Measurements from ENCODE around the gene TNKS1BP1. TPM values are rescaled to one million over a fixed set of nuclear protein-coding genes. Genes with fewer than 3 reads are reported as not detected.

TNKS1BP1 gene
- total RNA-seq, 1 experiment from 2014 or later, result 94.6 TPM

DNA sequence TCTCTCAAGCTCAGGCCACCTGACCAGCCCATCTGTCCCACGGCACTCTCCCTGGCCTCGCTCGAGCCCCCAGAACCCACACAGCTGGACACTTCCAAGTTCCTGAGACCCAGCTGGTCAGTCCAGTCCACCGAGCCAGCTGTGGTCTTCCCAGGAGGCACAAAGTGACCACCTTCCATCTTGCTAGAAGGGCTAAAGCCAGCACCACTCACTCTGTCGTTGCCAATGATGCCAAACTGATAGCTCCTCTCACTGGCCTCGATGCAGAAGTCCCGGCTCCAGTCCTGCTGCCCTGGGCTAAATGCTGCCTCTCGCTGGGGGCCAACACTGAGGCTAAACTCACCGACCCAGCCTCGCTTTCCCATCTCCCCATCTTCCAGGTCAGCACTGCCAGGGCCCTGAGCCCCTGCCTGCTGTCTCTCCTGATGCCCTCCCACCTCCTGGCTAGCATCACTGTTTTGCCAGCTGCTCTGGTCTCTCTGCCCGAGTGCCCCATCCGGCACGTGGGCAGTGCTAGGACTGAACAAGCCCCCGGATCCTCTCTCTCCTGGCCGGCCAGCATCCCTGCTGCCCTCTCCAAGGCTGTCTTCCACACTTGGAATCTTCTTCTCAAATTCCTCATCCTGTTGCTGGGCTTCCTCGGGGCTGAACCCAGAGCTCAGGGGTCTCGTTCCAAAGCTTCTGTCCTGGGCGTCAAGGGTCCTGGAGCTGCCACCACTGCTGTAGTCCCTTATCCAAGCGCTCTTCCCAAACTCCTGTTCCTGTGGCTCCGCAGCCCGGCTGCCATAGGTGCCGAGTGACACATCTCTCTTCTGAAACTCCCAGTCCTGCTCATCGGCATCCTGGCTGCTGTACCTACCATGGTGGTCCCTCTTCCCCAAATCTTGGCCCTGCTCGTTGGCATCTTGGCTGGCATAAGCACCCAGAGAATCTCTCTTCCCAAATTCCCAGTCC is 15.4 kb downstream of the TNKS1BP1 start:
- TF ChIP-seq, protein P1, sequence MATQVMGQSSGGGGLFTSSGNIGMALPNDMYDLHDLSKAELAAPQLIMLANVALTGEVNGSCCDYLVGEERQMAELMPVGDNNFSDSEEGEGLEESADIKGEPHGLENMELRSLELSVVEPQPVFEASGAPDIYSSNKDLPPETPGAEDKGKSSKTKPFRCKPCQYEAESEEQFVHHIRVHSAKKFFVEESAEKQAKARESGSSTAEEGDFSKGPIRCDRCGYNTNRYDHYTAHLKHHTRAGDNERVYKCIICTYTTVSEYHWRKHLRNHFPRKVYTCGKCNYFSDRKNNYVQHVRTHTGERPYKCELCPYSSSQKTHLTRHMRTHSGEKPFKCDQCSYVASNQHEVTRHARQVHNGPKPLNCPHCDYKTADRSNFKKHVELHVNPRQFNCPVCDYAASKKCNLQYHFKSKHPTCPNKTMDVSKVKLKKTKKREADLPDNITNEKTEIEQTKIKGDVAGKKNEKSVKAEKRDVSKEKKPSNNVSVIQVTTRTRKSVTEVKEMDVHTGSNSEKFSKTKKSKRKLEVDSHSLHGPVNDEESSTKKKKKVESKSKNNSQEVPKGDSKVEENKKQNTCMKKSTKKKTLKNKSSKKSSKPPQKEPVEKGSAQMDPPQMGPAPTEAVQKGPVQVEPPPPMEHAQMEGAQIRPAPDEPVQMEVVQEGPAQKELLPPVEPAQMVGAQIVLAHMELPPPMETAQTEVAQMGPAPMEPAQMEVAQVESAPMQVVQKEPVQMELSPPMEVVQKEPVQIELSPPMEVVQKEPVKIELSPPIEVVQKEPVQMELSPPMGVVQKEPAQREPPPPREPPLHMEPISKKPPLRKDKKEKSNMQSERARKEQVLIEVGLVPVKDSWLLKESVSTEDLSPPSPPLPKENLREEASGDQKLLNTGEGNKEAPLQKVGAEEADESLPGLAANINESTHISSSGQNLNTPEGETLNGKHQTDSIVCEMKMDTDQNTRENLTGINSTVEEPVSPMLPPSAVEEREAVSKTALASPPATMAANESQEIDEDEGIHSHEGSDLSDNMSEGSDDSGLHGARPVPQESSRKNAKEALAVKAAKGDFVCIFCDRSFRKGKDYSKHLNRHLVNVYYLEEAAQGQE (IDR thresholded peaks at IDR 0.05; ENCODE audit: insufficient read depth in 1 of 2, low read depth in 2 of 2, low read length in 1 of 2), result no peak
- TF ChIP-seq TCF7L2 (IDR thresholded peaks at IDR 0.05; ENCODE audit: low read depth, low read length) (no peak), POLR2AphosphoS5 (IDR thresholded peaks at IDR 0.05; ENCODE audit: low read depth, low read length) (no peak), SIN3A (IDR thresholded peaks at IDR 0.05; ENCODE audit: borderline replicate concordance, insufficient read depth, low read depth, low read length) (no peak)
- TF ChIP-seq, protein P2, sequence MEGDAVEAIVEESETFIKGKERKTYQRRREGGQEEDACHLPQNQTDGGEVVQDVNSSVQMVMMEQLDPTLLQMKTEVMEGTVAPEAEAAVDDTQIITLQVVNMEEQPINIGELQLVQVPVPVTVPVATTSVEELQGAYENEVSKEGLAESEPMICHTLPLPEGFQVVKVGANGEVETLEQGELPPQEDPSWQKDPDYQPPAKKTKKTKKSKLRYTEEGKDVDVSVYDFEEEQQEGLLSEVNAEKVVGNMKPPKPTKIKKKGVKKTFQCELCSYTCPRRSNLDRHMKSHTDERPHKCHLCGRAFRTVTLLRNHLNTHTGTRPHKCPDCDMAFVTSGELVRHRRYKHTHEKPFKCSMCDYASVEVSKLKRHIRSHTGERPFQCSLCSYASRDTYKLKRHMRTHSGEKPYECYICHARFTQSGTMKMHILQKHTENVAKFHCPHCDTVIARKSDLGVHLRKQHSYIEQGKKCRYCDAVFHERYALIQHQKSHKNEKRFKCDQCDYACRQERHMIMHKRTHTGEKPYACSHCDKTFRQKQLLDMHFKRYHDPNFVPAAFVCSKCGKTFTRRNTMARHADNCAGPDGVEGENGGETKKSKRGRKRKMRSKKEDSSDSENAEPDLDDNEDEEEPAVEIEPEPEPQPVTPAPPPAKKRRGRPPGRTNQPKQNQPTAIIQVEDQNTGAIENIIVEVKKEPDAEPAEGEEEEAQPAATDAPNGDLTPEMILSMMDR (IDR thresholded peaks at IDR 0.05), result no peak
- TSS peak; percentile 77 for BruUV-seq (replicated peaks)
- H3K4me1 ChIP-seq (ENCODE audit: control insufficient read depth, insufficient read depth, low read length), result peaks cover 28% of the 10 kb centered on the region
- H3K27ac ChIP-seq (ENCODE audit: low read length), result no peak overlapping the region
- H3K9me3 ChIP-seq (ENCODE audit: control insufficient read depth, insufficient read depth, low read depth, low read length), result no peaks in the 10 kb centered on the region
- H3K4me3 ChIP-seq (ENCODE audit: low read depth in 2 of 2, low read length in 2 of 2), result no peak overlapping the region
- CTCF ChIA-PET, result no interaction called here
- ATAC-seq, result no peak
- in situ Hi-C loops (cut with HindIII; ENCODE audit: low pct_unique_long_range_greater_than_20kb, low sequenced_read_pairs) (no loop called here), intact Hi-C loops (cut with micrococcal nuclease; ENCODE audit: unreplicated experiment) (no loop called here)
- no peaks in the 10 kb centered on the region for H3K27me3 ChIP-seq (ENCODE audit: control insufficient read depth, insufficient read depth, low read length)
- no peak for DNase-seq (ENCODE audit: low read depth, low spot score)
- H3K36me3 ChIP-seq (ENCODE audit: control insufficient read depth, insufficient read depth, low read length), result no peaks in the 10 kb centered on the region
- POLR2A ChIA-PET, result no interaction called here

DNA sequence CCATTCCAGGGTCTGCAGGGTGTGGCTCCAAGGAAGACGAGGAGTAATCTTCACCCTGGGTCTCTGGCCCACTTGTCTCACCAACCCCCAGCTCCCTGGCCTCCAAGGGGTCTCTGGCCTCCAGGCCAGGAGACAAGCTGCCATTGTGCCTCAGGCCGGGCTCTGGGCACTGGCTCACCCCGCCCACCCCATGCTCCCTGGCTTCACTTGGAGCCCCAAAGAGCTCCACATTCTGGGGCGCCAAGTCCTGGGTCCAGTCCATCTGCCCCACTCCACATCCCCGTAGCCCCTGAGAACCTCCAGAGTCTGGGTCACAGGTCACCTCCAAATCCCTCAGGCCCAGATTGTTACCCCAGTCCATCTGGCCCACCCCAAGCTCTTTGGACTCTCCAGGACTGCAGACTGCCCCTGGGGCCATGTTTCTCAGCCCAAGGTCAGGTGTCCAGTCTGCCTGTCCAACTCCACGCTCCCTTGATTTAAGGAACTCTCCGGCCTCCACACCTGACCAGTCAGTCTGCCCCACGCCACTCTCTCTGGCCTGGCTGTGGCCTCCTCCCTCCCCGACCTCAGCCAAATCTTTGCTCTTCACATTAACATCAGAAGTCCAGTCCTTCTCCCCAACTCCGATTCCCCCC is 16.2 kb downstream of the TNKS1BP1 start:
- no TSS peak for BruUV-seq (replicated peaks)
- ChIA-PET CTCF (no interaction called here), POLR2A (no interaction called here)
- ATAC-seq (no peak), DNase-seq (ENCODE audit: low read depth, low spot score) (no peak)
- intact Hi-C loops (cut with micrococcal nuclease; ENCODE audit: unreplicated experiment), result no loop called here
- no peaks in the 10 kb centered on the region for H3K9me3 ChIP-seq (ENCODE audit: control insufficient read depth, insufficient read depth, low read depth, low read length)
- H3K4me1 ChIP-seq (ENCODE audit: control insufficient read depth, insufficient read depth, low read length), result peaks cover 28% of the 10 kb centered on the region
- TF ChIP-seq POLR2AphosphoS5 (IDR thresholded peaks at IDR 0.05; ENCODE audit: low read depth, low read length) (no peak), SIN3A (IDR thresholded peaks at IDR 0.05; ENCODE audit: borderline replicate concordance, insufficient read depth, low read depth, low read length) (no peak)
- no peaks in the 10 kb centered on the region for H3K36me3 ChIP-seq (ENCODE audit: control insufficient read depth, insufficient read depth, low read length)
- H3K27ac ChIP-seq (ENCODE audit: low read length), result no peak overlapping the region
- no peaks in the 10 kb centered on the region for H3K27me3 ChIP-seq (ENCODE audit: control insufficient read depth, insufficient read depth, low read length)
- H3K4me3 ChIP-seq (ENCODE audit: low read depth in 2 of 2, low read length in 2 of 2), result no peak overlapping the region
- in situ Hi-C loops (cut with HindIII; ENCODE audit: low pct_unique_long_range_greater_than_20kb, low sequenced_read_pairs), result no loop called here
